ENCODE data around the gene LGALS3. TPM values are rescaled to one million over a fixed set of nuclear protein-coding genes. Genes with fewer than 3 reads are reported as not detected.

The LGALS3 gene
- total RNA-seq, 4 donors from 2014 or later, result 388 to 2,805 (median 1,702) TPM

GRCh38 chr14:55111122-55111708 is 17.8 kb upstream of the LGALS3 start:
- DNase-seq, result peak; percentile 39
- WGBS, 2 donors (ENCODE audit: low coverage in 1 of 2), result 88 to 100% methylated on average over 1 to 8 of the region's 10 CpGs

GRCh38 chr14:55114720-55115119 is 14.3 kb upstream of the LGALS3 start:
- intact Hi-C loops (cut with DNase I; ENCODE audit: low total_unique reads) (no loop called here), in situ Hi-C loops (cut with MboI; ENCODE audit: low pct_ligation_motif_present in 1 of 4, low pct_unique_long_range_greater_than_20kb in 1 of 4, low sequenced_read_pairs in 3 of 4) (no loop called here)
- H3K36me3 ChIP-seq, result no peaks in the 10 kb centered on the region
- H3K9me3 ChIP-seq, result no peaks in the 10 kb centered on the region
- peak overlapping the region; percentile 81 to 85 (median 82) for H3K27ac ChIP-seq
- H3K4me3 ChIP-seq, result no peak overlapping the region
- WGBS, 2 donors (ENCODE audit: low coverage in 1 of 2), result 58% methylated on average over 2 of the region's 2 CpGs; no CpG with 5 or more reads in 1 of the 2 donors
- H3K27me3 ChIP-seq, result no peaks in the 10 kb centered on the region
- TF ChIP-seq EP300 (IDR thresholded peaks at IDR 0.05; ENCODE audit: low read depth) (no peak), POLR2A (IDR thresholded peaks at IDR 0.05) (peak; percentile 17), CTCF (IDR thresholded peaks at IDR 0.05) (no peak), POLR2AphosphoS5 (IDR thresholded peaks at IDR 0.05) (peak in 2 of 3 donors; percentile 35 to 60)
- peaks cover 8 to 56% (median 25%) of the 10 kb centered on the region in 4 donors for H3K4me1 ChIP-seq
- no peak for DNase-seq

More at GRCh38 chr14:55111122-55111708, 17.8 kb upstream of the LGALS3 start:
- Histone ChIP-seq H3K27ac (no peak overlapping the region), H3K4me1 (peaks cover 24 to 58% (median 34%) of the 10 kb centered on the region in 4 donors), H3K9me3 (no peaks in the 10 kb centered on the region), H3K4me3 (no peak overlapping the region), H3K36me3 (no peaks in the 10 kb centered on the region), H3K27me3 (no peaks in the 10 kb centered on the region)
- in situ Hi-C loops (cut with MboI; ENCODE audit: low pct_ligation_motif_present in 1 of 4, low pct_unique_long_range_greater_than_20kb in 1 of 4, low sequenced_read_pairs in 3 of 4), result no loop called here
- intact Hi-C loops (cut with DNase I; ENCODE audit: low total_unique reads), result no loop called here
- TF ChIP-seq POLR2A (IDR thresholded peaks at IDR 0.05), result no peak
- no peak for TF ChIP-seq POLR2AphosphoS5 (IDR thresholded peaks at IDR 0.05)
- TF ChIP-seq EP300 (IDR thresholded peaks at IDR 0.05; ENCODE audit: low read depth), result no peak

- 62 to 86% methylated on average over 1 to 3 of the region's 3 CpGs for WGBS, 2 donors (ENCODE audit: low coverage in 1 of 2)
- H3K4me3 ChIP-seq, result no peak overlapping the region
- H3K4me1 ChIP-seq, result peaks cover 8 to 63% (median 29%) of the 10 kb centered on the region in 4 donors
- no peak for TF ChIP-seq POLR2A (IDR thresholded peaks at IDR 0.05)
- TF ChIP-seq POLR2AphosphoS5 (IDR thresholded peaks at IDR 0.05), result no peak
- no peak for TF ChIP-seq CTCF (IDR thresholded peaks at IDR 0.05)
- TF ChIP-seq EP300 (IDR thresholded peaks at IDR 0.05; ENCODE audit: low read depth), result no peak
- H3K36me3 ChIP-seq, result no peaks in the 10 kb centered on the region
- intact Hi-C loops (cut with DNase I; ENCODE audit: low total_unique reads) (no loop called here), in situ Hi-C loops (cut with MboI; ENCODE audit: low pct_ligation_motif_present in 1 of 4, low pct_unique_long_range_greater_than_20kb in 1 of 4, low sequenced_read_pairs in 3 of 4) (no loop called here)
- no peaks in the 10 kb centered on the region for H3K9me3 ChIP-seq
- peak overlapping the region; percentile 81 to 85 (median 82) for H3K27ac ChIP-seq
- no peak for DNase-seq
- H3K27me3 ChIP-seq, result no peaks in the 10 kb centered on the region
Measured at GRCh38 chr14:55115460-55115859, 13.6 kb upstream of the LGALS3 start.

- Histone ChIP-seq H3K27ac (peak overlapping the region; percentile 81 to 85 (median 82)), H3K9me3 (no peaks in the 10 kb centered on the region), H3K36me3 (no peaks in the 10 kb centered on the region), H3K4me3 (no peak overlapping the region), H3K27me3 (no peaks in the 10 kb centered on the region), H3K4me1 (peaks cover 11 to 67% (median 31%) of the 10 kb centered on the region in 4 donors)
- TF ChIP-seq POLR2A (IDR thresholded peaks at IDR 0.05) (no peak), CTCF (IDR thresholded peaks at IDR 0.05) (no peak), POLR2AphosphoS5 (IDR thresholded peaks at IDR 0.05) (no peak), EP300 (IDR thresholded peaks at IDR 0.05; ENCODE audit: low read depth) (no peak)
- in situ Hi-C loops (cut with MboI; ENCODE audit: low pct_ligation_motif_present in 1 of 4, low pct_unique_long_range_greater_than_20kb in 1 of 4, low sequenced_read_pairs in 3 of 4), result no loop called here
- WGBS, 2 donors (ENCODE audit: low coverage in 1 of 2), result 60 to 61% methylated on average over 1 to 4 of the region's 4 CpGs
- DNase-seq, result no peak
- intact Hi-C loops (cut with DNase I; ENCODE audit: low total_unique reads), result no loop called here
Measured at GRCh38 chr14:55115861-55116245, 13.2 kb upstream of the LGALS3 start.

Data from transverse colon (tissue), 4 donors.